ENCODE data around the gene SP2. TPM values are rescaled to one million over a fixed set of nuclear protein-coding genes. Genes with fewer than 3 reads are reported as not detected.

SP2 gene
- total and polyA plus RNA-seq, 2 of the 13 experiments (the other 11 are each of a cell fraction or from before 2014, with no cell fraction given) = 1.4 to 4.8 TPM

DNA sequence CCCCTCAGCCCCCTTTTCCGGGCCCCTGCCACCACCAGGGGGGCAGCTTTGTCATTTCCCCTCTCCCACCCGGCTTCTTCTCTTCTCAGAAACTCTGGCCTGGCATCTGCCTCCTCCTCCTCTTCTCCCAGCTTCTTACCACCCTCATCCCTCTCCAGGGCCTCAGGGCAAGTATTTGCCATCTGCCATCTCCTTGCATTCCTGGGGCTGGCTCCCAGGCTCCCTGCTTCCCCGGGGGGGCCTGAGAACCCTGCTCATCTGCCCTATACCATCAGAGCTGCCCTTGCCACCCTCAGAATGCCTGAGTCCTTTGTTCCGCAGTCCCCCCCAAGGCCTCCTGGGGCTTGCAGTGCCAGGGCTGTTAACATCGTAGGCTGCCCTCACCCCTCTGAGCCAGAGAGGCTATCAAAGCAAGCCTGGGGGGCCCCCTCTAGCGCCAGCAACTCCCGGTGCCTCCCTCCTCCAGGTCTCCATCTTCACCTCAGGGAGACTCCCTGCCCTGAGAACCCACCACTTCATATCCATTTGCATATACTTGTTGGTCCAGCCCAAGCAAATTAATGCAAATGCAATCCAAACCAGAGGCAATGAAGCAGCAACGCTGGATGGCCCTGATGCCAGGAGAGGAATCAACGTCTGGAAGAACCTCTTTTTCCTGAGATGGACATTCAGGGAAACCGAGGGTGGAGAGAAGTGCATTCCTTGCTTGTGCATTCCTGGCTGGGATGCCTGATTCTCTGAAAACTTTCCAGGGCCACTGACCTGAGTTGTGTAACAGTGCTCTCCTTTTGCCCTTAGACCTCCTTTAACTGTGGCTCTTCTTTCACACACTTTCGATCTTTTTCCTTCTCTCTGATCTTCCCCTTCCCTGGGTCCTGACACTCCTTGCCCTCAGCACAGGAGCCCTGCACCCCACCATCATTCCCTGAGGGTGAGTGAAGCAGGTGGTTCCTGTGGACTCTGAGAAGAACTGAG lies 20.7 kb upstream of the SP2 start (continued):
- TF ChIP-seq, protein P1, sequence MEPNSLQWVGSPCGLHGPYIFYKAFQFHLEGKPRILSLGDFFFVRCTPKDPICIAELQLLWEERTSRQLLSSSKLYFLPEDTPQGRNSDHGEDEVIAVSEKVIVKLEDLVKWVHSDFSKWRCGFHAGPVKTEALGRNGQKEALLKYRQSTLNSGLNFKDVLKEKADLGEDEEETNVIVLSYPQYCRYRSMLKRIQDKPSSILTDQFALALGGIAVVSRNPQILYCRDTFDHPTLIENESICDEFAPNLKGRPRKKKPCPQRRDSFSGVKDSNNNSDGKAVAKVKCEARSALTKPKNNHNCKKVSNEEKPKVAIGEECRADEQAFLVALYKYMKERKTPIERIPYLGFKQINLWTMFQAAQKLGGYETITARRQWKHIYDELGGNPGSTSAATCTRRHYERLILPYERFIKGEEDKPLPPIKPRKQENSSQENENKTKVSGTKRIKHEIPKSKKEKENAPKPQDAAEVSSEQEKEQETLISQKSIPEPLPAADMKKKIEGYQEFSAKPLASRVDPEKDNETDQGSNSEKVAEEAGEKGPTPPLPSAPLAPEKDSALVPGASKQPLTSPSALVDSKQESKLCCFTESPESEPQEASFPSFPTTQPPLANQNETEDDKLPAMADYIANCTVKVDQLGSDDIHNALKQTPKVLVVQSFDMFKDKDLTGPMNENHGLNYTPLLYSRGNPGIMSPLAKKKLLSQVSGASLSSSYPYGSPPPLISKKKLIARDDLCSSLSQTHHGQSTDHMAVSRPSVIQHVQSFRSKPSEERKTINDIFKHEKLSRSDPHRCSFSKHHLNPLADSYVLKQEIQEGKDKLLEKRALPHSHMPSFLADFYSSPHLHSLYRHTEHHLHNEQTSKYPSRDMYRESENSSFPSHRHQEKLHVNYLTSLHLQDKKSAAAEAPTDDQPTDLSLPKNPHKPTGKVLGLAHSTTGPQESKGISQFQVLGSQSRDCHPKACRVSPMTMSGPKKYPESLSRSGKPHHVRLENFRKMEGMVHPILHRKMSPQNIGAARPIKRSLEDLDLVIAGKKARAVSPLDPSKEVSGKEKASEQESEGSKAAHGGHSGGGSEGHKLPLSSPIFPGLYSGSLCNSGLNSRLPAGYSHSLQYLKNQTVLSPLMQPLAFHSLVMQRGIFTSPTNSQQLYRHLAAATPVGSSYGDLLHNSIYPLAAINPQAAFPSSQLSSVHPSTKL (CRISPR knock-in tag; IDR thresholded peaks at IDR 0.05) = no peak
- 0 out of 4 replicates have a peak, but pooled peaks of 1 of the 2 experiments have one; percentile 20 for TF ChIP-seq NR2F1 (CRISPR knock-in tag; IDR thresholded peaks at IDR 0.05)
- peak; percentile 45; the same call in 1 of the 2 replicates for TF ChIP-seq CEBPB (IDR thresholded peaks at IDR 0.05; ENCODE audit: borderline replicate concordance, low read depth, low read length)
- TF ChIP-seq, protein P2, sequence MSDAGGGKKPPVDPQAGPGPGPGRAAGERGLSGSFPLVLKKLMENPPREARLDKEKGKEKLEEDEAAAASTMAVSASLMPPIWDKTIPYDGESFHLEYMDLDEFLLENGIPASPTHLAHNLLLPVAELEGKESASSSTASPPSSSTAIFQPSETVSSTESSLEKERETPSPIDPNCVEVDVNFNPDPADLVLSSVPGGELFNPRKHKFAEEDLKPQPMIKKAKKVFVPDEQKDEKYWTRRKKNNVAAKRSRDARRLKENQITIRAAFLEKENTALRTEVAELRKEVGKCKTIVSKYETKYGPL (CRISPR knock-in tag; IDR thresholded peaks at IDR 0.05) = peak; percentile 50; the same call in 1 of the 2 replicates
- no peak for TF ChIP-seq ZNF251 (CRISPR knock-in tag; IDR thresholded peaks at IDR 0.05)
- TF ChIP-seq PLRG1 (conservative IDR thresholded peaks at IDR 0.05) = no peak
- TF ChIP-seq MIER3 (CRISPR knock-in tag; IDR thresholded peaks at IDR 0.05; ENCODE audit: borderline replicate concordance) = no peak
- 0 out of 2 replicates have a peak, but pooled peaks have one; percentile 9 for TF ChIP-seq HNF4A (CRISPR knock-in tag; IDR thresholded peaks at IDR 0.05)
- no peak for TF ChIP-seq ZNF44 (CRISPR knock-in tag; IDR thresholded peaks at IDR 0.05)
- peak; percentile 40 for TF ChIP-seq NR2F6 (IDR thresholded peaks at IDR 0.05)
- TF ChIP-seq NR2F6 (CRISPR knock-in tag; IDR thresholded peaks at IDR 0.05) = peak; percentile 43; the same call in 1 of the 2 replicates
- no peak for TF ChIP-seq JDP2 (CRISPR knock-in tag; IDR thresholded peaks at IDR 0.05; ENCODE audit: borderline replicate concordance)
- TF ChIP-seq KLF9 (CRISPR knock-in tag; IDR thresholded peaks at IDR 0.05; ENCODE audit: low read depth) = no peak

Data from HepG2 (cell line).